Suprapubic skin (tissue), 4 donors: ENCODE data around the gene GORASP1. TPM values are rescaled to one million over a fixed set of nuclear protein-coding genes. Genes with fewer than 3 reads are reported as not detected.
A peak's percentile ranks its signal among the peaks of the same experiment; 100 is the strongest.

Experiments
- DNase-seq, 2 donors: peaks; one replicate each; pipeline ENCODE4 v3.0.0-alpha.2; 2019; ENCODE audit warnings: low spot score in 2 of 2
- H3K27ac ChIP-seq: fragments of 200-600 bp; sonication (generic); one replicate; pipeline ENCODE4 v1.5.1; 2019
- H3K27me3 ChIP-seq: fragments of 200-600 bp; sonication (generic); one replicate; pipeline ENCODE4 v1.5.1; 2019
- H3K36me3 ChIP-seq: fragments of 200-600 bp; sonication (generic); one replicate; pipeline ENCODE4 v1.5.1; 2019
- H3K4me1 ChIP-seq: fragments of 200-600 bp; sonication (generic); one replicate; pipeline ENCODE4 v1.5.1; 2019
- H3K4me3 ChIP-seq: fragments of 200-600 bp; sonication (generic); one replicate; pipeline ENCODE4 v1.5.1; 2019; ENCODE audit warnings: mild to moderate bottlenecking
- H3K9me3 ChIP-seq: fragments of 200-600 bp; sonication (generic); one replicate; pipeline ENCODE4 v1.5.1; 2019
- CTCF ChIP-seq, 2 donors: fragments of 200-600 bp in 1 of 2; fragments of 450-650 bp in 1 of 2; sonication (generic) in 1 of 2; IDR thresholded peaks; one replicate each; pipeline ENCODE4 v1.5.1; 2016 to 2019; ENCODE audit warnings: antibody characterized with exemption in 2 of 2, mild to moderate bottlenecking in 1 of 2, moderate library complexity in 1 of 2
- EP300 ChIP-seq: sonication (generic); formaldehyde crosslinking; IDR thresholded peaks from one replicate; pipeline ENCODE4 v1.6.1; 2017; ENCODE audit warnings: antibody characterized with exemption
- POLR2A ChIP-seq, 2 donors: fragments of 450-650 bp; IDR thresholded peaks; one replicate each; pipeline ENCODE4 v1.6.1; 2017; ENCODE audit warnings: antibody characterized with exemption in 2 of 2, mild to moderate bottlenecking in 2 of 2, moderate library complexity in 2 of 2
- POLR2AphosphoS5 ChIP-seq, 3 donors: sonication (generic); formaldehyde crosslinking; IDR thresholded peaks; one replicate each; pipeline ENCODE4 v1.6.1; 2017; ENCODE audit warnings: antibody characterized with exemption in 3 of 3
- WGBS: methylation state at CpG from one replicate; pipeline ENCODE4 v1.1.5; 2018; 5-methylcytosine and 5-hydroxymethylcytosine counted together
- total RNA-seq, 4 donors: library from RNA; depleted of rRNA; stranded (reverse); fragments of >200 nt; gene quantifications; one replicate each; pipeline ENCODE4 v1.1.0, GENCODE V29; 2016

Gene GORASP1
- total RNA-seq, 4 donors from 2014 or later, result 51.3 to 101 (median 73.8) TPM

- H3K4me3 ChIP-seq, result peak overlapping the region; percentile 96
- 49% methylated on average over 2 of the region's 2 CpGs for WGBS
- no peaks in the 10 kb centered on the region for H3K27me3 ChIP-seq
- H3K27ac ChIP-seq, result peak overlapping the region; percentile 98
- H3K36me3 ChIP-seq, result peaks cover 9% of the 10 kb centered on the region
- no peak for DNase-seq
- no peaks in the 10 kb centered on the region for H3K9me3 ChIP-seq
- TF ChIP-seq POLR2A (IDR thresholded peaks at IDR 0.05) (no peak), CTCF (IDR thresholded peaks at IDR 0.05) (no peak), EP300 (no peak), POLR2AphosphoS5 (IDR thresholded peaks at IDR 0.05) (no peak)
- peaks cover 42% of the 10 kb centered on the region for H3K4me1 ChIP-seq
Measured at GRCh38 chr3:39108200-39108710, 828 bp upstream of the GORASP1 start.

GRCh38 chr3:39106851-39107387, 508 bp downstream of the GORASP1 start:
- DNase-seq, result peak in 1 of 2 donors; percentile 84
- Histone ChIP-seq H3K36me3 (peaks cover 5% of the 10 kb centered on the region), H3K4me1 (peaks cover 43% of the 10 kb centered on the region), H3K9me3 (no peaks in the 10 kb centered on the region), H3K27ac (peak overlapping the region; percentile 98), H3K27me3 (no peaks in the 10 kb centered on the region), H3K4me3 (peak overlapping the region; percentile 96)
- 0% methylated on average over 4 of the region's 55 CpGs for WGBS
- TF ChIP-seq POLR2AphosphoS5 (IDR thresholded peaks at IDR 0.05), result no peak
- no peak for TF ChIP-seq EP300
- no peak for TF ChIP-seq POLR2A (IDR thresholded peaks at IDR 0.05)
- no peak for TF ChIP-seq CTCF (IDR thresholded peaks at IDR 0.05)

GRCh38 chr3:39106281-39106811, 1.1 kb downstream of the GORASP1 start:
- Histone ChIP-seq H3K4me3 (peak overlapping the region; percentile 96), H3K36me3 (peaks cover 6% of the 10 kb centered on the region), H3K4me1 (peaks cover 43% of the 10 kb centered on the region), H3K9me3 (no peaks in the 10 kb centered on the region), H3K27ac (peak overlapping the region; percentile 98), H3K27me3 (no peaks in the 10 kb centered on the region)
- 5% methylated on average over 16 of the region's 16 CpGs for WGBS
- no peak for DNase-seq
- no peak for TF ChIP-seq EP300
- no peak for TF ChIP-seq CTCF (IDR thresholded peaks at IDR 0.05)

GRCh38 chr3:39105687-39106063, 1.8 kb downstream of the GORASP1 start:
- Histone ChIP-seq H3K4me1 (peaks cover 43% of the 10 kb centered on the region), H3K9me3 (no peaks in the 10 kb centered on the region), H3K27me3 (no peaks in the 10 kb centered on the region), H3K4me3 (peak overlapping the region; percentile 96), H3K27ac (no peak overlapping the region), H3K36me3 (peaks cover 10% of the 10 kb centered on the region)
- 72% methylated on average over 3 of the region's 3 CpGs for WGBS
- DNase-seq, result no peak
- TF ChIP-seq CTCF (IDR thresholded peaks at IDR 0.05) (no peak), POLR2A (IDR thresholded peaks at IDR 0.05) (no peak), POLR2AphosphoS5 (IDR thresholded peaks at IDR 0.05) (no peak), EP300 (no peak)

- WGBS, result 91% methylated on average over 6 of the region's 7 CpGs
Measured at GRCh38 chr3:39104961-39105686, 2.3 kb downstream of the GORASP1 start.

More at GRCh38 chr3:39104961-39105686, 2.3 kb downstream of the GORASP1 start:
- peaks cover 43% of the 10 kb centered on the region for H3K4me1 ChIP-seq
- TF ChIP-seq POLR2A (IDR thresholded peaks at IDR 0.05) (no peak), CTCF (IDR thresholded peaks at IDR 0.05) (no peak), POLR2AphosphoS5 (IDR thresholded peaks at IDR 0.05) (no peak)
- no peaks in the 10 kb centered on the region for H3K27me3 ChIP-seq
- no peak overlapping the region for H3K27ac ChIP-seq
- no peak overlapping the region for H3K4me3 ChIP-seq
- DNase-seq, result no peak
- peaks cover 15% of the 10 kb centered on the region for H3K36me3 ChIP-seq
- H3K9me3 ChIP-seq, result no peaks in the 10 kb centered on the region
